Stimulated activated CD4-positive, alpha-beta T cell treated with anti-CD3 and anti-CD28 coated beads, Interleukin-1b, Interleukin-23, amount 100 ng/mL, for 4 hours (primary cell): ENCODE measurements around the gene TSKS.

ENCODE experiments used
- DNase-seq, 2 donors: peaks; one replicate each; pipeline ENCODE4 v3.0.0-alpha.2; 2020; ENCODE audit warnings: low read depth in 2 of 2

Gene TSKS

GRCh38 chr19:49763230-49763629 lies at the start of gene TSKS:
TSKS (minus strand) TSS chr19:49763306; CDS start chr19:49763247, 59 bp downstream.
- no peak for DNase-seq

- no peak for DNase-seq
These were observed 49.4 kb upstream of the TSKS start for GRCh38 chr19:49812452-49812996.

GRCh38 chr19:49811328-49811727 lies 48.2 kb upstream of the TSKS start:
- no peak for DNase-seq

GRCh38 chr19:49809941-49810389 lies 46.9 kb upstream of the TSKS start:
- no peak for DNase-seq

GRCh38 chr19:49809160-49809940 lies 46.2 kb upstream of the TSKS start:
- peak; percentile 24 to 36 for DNase-seq

- peak; percentile 85 to 86 for DNase-seq
These were observed 45.6 kb upstream of the TSKS start for GRCh38 chr19:49808711-49809159.

GRCh38 chr19:49807904-49808675 lies 45.0 kb upstream of the TSKS start:
- no peak for DNase-seq

GRCh38 chr19:49807058-49807903 lies 44.2 kb upstream of the TSKS start:
- no peak for DNase-seq

- DNase-seq = no peak
These were observed 43.5 kb upstream of the TSKS start for GRCh38 chr19:49806620-49806959.

- DNase-seq = no peak
These were observed 42.9 kb upstream of the TSKS start for GRCh38 chr19:49805822-49806619.

- DNase-seq = no peak
These were observed 40.4 kb upstream of the TSKS start for GRCh38 chr19:49803529-49803856.

- DNase-seq = no peak
These were observed 39.9 kb upstream of the TSKS start for GRCh38 chr19:49802836-49803528.

- no peak for DNase-seq
These were observed 39.0 kb upstream of the TSKS start for GRCh38 chr19:49801966-49802661.

GRCh38 chr19:49801401-49801888 lies 38.3 kb upstream of the TSKS start:
- no peak for DNase-seq

GRCh38 chr19:49800771-49801170 lies 37.7 kb upstream of the TSKS start:
- DNase-seq = no peak

- no peak for DNase-seq
These were observed 36.8 kb upstream of the TSKS start for GRCh38 chr19:49799798-49800376.

GRCh38 chr19:49799271-49799797 lies 36.2 kb upstream of the TSKS start:
- no peak for DNase-seq

GRCh38 chr19:49798574-49798973 lies 35.5 kb upstream of the TSKS start:
- no peak for DNase-seq

GRCh38 chr19:49795615-49796014 lies 32.5 kb upstream of the TSKS start:
- no peak for DNase-seq
